Measurements from ENCODE around the gene CXorf51B. TPM values are rescaled to one million over a fixed set of nuclear protein-coding genes. Genes with fewer than 3 reads are reported as not detected.

Gene CXorf51B
- total RNA-seq: not detected in 2 replicates

GRCh38 chrX:146809471-146809870 lies at the start of gene CXorf51B:
TSS of gene CXorf51B (plus strand) at chrX:146809771. CDS start at chrX:146809792, 21 bp downstream.

DNA sequence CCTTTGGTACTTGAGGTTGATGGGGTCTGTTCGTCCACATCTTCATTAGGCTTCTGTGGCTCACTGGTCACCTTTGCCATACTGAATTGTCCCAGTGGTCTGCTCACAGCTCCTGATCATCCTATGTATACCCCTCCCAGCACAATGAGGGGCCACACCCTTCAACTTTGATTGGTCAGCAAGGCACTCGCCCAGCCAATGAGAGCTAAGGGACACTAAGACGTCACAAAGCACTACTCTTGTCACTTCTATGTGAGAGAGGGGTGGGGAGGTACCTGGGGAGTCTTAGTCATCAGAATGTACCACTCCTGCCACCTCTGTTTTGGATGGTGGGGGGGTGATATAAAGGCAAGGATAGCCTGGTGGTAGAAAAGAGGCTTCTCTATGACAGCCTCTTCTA lies 5.1 kb downstream of the CXorf51B start, which contains the start of gene CXorf51A:
CXorf51A (minus strand) TSS at position 101 of the 400 bp plus-strand sequence; CDS start at position 80, 21 bp downstream.

Other genes starting within 250 kb of the CXorf51B start
- gene CXorf51A, start 5.0 kb downstream of the CXorf51B start, total RNA-seq: not detected in 2 replicates